C4-2B (cell line): ENCODE data around the gene CEP128.

Experiments used
- H3K27ac ChIP-seq: fragments of 450-650 bp; 2 replicates; pipeline ENCODE4 v1.5.1; 2017
- CTCF ChIP-seq: fragments of 450-650 bp; conservative IDR thresholded peaks from 2 replicates; pipeline ENCODE4 v1.5.1; 2017; ENCODE audit warnings: mild to moderate bottlenecking
- ZFX ChIP-seq: fragments of 450-650 bp; IDR thresholded peaks from 2 replicates; pipeline ENCODE4 v1.6.1; 2017

Gene CEP128

GRCh38 chr14:80981156-80981555 lies 39.6 kb upstream of the CEP128 start:
- TF ChIP-seq ZFX (no peak), CTCF (no peak)
- H3K27ac ChIP-seq, result no peak overlapping the region

GRCh38 chr14:80979951-80980350 lies 38.4 kb upstream of the CEP128 start:
- no peak overlapping the region for H3K27ac ChIP-seq
- TF ChIP-seq ZFX (no peak), CTCF (no peak)

GRCh38 chr14:80978403-80978802 lies 36.9 kb upstream of the CEP128 start:
- TF ChIP-seq ZFX (no peak), CTCF (no peak)
- no peak overlapping the region for H3K27ac ChIP-seq

GRCh38 chr14:80977221-80977620 lies 35.7 kb upstream of the CEP128 start:
- no peak overlapping the region for H3K27ac ChIP-seq
- TF ChIP-seq CTCF, result no peak
- no peak for TF ChIP-seq ZFX

GRCh38 chr14:80974679-80975078 lies 33.1 kb upstream of the CEP128 start:
- no peak overlapping the region for H3K27ac ChIP-seq
- TF ChIP-seq CTCF (no peak), ZFX (no peak)

GRCh38 chr14:80973931-80974641 lies 32.5 kb upstream of the CEP128 start:
- TF ChIP-seq CTCF, result no peak
- no peak for TF ChIP-seq ZFX
- H3K27ac ChIP-seq, result no peak overlapping the region

- no peak for TF ChIP-seq ZFX
- H3K27ac ChIP-seq, result no peak overlapping the region
Measured at GRCh38 chr14:80965037-80965436, 23.5 kb upstream of the CEP128 start.

GRCh38 chr14:80959496-80959895 lies 18.0 kb upstream of the CEP128 start:
- TF ChIP-seq ZFX, result no peak
- TF ChIP-seq CTCF, result no peak
- no peak overlapping the region for H3K27ac ChIP-seq
